ENCODE results near the gene TENM4.
A peak's percentile ranks its signal among the peaks of the same experiment; 100 is the strongest.

Gene TENM4

DNA sequence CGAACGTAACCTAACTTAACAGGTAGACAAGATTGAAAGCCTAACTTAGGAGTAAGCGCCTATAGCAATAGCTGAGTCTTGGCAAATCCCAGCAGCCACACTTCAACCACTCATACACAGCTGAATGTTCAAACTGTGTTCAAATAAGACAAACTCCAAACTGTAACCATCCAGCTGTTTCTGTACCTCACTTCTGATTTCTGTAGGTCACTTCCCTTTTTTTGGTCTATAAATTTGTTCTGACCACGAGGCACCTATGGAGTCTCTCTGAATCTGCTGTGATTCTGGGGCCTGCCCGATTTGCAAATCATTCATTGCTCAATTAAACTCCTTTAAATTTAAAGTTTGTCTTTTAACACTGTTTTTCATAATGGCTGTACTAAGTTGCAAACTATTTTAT, 8.2 kb upstream of the TENM4 start:
- DNase-seq = no peak

DNA sequence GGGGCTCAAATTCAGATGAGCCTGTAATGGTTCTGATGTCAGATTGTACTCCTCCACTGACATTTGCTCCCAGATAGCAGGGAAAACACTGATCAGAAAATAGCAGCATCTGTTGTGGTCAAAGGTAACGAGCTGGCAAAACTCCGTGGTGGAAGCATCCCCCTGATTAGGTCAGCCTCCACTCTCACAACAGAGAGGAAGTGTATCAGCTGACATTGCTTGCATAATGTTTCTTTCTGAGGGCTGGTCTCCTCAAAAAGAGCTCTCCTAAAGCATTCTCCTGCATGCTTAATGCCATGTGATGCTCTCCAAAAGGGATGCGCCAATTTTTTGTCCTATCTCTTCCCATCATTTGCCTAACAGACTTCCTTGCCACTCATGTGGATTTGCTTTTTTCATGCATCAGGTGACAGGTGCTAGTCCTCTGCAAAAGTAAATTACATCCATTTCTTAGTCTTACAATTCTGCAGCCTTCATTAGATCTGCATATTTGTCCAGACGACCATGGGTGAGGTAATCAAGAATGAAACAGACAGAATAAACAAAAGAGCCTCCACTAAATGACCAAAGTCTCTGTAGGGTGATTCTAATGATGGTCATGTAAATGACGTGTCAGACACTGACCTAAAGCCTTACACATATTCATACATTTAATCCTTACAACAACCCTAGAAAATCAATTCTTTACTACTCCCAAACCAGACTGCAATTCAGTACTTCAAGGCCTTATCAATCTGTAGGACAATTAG, 6.4 kb upstream of the TENM4 start:
- DNase-seq = no peak

DNA sequence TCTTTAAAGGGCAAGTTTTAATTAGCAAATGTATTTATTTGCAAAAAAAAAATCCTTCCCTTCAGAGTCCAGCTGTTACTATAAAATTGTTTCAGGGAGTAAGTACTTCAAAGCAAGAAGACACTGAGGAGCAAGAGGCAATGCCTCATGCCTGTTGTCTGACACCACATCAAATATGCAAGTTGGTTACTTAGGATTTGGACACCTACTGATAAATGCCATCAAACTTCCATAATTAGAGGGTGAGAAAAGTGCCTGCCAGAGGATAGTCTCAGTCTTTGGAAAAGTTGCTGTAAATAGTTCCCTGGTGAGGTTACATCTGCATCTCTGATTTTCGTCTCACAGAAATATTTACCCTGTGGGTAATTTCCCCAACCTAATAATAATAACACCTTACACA, 4.1 kb upstream of the TENM4 start:
- DNase-seq = no peak

DNA sequence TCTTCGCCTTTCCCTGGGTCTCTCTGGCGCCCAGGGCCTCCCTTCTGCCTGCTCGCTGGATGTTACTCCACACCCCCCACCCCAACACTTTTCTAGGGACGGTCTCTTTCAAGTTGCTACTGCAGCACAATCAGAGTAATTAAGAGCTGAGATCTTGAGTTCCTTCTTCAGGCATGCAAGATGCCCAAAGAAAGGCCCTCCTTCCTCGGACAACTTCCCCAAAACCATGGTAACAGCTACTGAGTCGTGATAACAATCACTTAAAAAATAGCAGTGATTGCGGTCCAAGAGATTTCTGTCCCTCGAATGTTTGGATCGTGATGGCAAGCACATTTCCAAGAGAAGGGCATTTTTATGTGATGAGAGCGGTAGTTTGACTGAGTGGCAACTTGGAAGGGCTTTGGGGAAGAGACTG, 638 bp upstream of the TENM4 start:
- DNase-seq = peak in 3 of 56 donors; percentile 12 to 37 (median 25)

DNA sequence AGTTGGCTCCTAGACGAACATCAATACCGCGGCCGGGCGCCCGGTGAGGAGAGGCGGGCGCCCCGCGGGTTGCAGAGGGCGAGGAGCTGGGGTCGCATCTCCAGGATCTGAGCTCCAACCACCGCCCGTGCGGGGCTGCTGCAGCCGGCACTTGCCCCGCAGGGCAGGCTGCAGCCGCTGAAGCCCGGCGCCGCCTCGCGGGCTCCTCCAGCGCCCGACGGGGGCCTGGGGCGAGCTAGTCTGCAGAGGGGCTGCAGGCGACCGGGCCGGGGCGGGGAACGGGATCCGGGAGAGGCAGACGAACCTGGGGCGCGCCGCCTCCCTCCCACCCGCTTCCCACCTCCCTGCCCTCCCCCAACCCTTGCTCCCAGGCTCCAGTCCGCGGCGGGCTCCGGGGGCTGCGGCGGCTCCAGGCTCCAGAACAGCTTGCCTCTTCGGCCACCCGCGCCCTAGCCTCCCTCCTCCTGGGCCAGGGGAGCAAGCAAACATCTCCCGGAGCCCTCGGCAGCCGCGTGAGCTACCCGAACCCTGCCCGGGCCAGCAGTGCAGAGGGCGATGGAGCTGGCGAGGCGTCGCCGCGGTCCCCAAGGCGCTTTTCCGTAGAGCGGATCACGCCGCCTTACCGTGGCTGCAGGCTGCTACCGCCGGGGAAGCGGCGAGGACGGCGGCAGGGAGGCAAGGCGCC, 802 bp downstream of the TENM4 start:
- peak in 32 of 56 donors; percentile 28 to 74 (median 53) for DNase-seq

DNA sequence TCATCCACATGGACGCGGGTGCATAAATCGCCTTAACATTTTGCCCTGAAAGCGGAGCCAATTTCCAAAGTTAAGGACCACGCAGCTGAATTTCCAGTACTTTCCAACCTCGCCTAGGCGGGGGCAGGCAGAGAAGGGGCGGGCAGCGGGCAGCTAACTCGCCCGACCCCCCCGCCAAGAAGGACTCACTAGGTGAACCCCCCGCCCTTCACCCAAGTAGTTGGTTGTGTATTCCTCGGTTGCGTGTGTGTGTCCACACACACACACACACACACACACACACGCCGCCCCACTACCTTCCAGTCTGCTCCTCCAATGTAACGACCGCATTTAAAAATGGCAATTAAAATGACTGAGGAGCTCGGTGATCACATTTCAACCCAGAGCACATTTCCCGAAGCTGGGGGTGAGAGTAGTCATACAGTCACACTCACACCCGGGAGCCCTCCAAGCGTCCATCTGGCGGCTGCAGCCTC, 1.4 kb downstream of the TENM4 start:
- DNase-seq = peak in 4 of 56 donors; percentile 11 to 41 (median 23)

DNA sequence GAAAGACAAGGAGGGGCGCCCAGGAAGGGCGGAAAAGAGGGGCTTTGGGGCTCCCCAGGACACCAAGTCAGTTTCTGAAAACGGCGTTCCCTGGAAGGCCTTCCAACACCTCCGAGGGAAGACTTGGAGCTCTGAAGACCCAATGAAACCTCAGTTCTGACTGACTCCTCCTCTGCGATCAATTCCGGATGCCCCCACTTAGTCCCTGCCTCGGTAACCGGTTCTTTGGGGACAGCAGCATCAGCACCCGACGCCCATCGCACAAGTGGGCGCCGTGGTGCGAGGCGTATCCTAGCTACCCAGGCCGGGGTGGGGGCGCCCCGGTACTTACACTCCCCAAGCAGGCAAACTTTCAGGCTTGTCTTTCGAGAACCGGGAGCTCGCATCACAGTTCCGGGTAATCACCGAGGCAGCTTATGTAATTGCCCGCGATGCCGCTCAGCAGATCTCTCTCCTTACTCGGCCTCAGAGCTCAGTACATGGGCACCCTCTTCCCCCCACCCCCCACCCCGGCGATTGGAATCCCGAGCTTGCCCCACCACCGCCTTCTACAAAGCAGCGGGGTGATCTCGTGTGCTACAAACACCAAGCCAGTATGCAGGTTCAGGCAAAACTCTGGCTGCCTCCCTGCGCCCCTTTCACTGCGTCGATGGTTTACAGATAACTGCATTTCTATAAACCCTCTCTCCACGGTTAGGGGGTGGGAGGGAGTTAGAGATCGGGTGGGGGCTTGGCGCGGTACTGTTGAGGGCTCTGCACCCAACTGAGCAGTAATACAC, 2.0 kb downstream of the TENM4 start:
- peak in 32 of 56 donors; percentile 19 to 80 (median 43) for DNase-seq

DNA sequence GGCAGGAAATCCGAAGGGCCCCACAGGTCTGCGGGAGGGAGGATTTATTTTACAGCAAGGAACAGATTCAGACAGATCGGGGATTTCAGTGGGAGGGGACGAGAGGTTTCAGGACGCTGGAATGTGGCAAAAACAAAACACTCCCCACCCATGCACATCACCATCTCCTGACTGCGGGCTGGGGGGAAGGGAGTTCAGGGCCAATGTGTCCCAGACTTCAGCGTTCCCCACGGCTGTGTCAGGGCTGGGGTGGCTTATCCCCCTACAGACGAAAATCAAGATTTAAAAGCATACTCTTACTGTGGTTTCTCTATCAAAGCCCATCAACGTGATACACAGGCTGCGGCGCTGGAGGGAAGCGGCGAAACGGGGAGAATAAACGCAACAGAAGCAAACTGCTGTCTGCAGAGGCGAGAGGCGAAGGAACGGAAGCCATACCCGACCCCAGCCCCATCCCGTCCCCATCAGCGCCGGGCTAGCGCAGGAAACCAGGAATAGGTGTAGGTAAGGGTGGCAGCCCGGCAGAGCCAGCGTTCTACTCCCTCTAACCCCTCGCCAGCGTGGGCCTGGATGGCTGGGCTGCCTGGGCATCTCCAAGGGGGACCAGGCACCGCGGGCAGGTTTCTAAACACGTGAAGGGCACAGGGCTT, 2.7 kb downstream of the TENM4 start:
- peak in 11 of 56 donors; percentile 22 to 56 (median 45) for DNase-seq

DNA sequence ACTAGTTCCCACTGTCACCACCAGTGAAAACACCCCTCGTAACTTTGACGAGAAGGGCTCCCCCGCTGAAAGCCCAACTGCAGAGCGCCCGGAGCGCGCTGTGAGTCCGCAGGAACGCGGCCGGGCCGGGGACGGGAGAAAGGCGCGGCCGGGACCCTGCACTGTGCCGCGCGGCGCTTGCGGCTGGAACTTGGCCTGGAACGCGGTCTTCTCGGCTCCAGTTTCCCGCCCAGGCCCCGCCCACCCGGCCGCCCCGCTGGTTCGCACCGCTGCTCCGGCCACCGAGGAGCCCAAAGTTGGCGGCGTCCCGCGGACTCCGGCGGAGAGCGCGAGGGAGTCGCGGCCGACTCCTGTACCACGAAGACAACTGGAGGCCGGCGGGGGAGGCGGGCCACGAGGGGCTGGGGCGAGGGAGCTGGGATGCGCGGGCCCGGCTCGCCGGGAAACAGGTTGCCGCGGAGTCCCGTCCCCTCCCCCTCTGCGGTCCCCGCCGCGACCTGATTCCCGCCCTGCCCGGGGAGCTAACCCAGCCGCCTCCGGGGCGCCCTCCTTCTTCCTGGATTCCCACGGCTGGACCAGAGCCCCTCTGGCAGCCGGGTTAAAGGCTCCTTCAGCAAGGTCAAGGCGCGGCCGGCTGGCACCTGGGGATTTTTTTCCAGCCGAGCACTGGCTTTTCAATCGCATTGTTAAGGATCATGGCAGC, 3.4 kb downstream of the TENM4 start:
- peak in 14 of 56 donors; percentile 9 to 66 (median 46) for DNase-seq

DNA sequence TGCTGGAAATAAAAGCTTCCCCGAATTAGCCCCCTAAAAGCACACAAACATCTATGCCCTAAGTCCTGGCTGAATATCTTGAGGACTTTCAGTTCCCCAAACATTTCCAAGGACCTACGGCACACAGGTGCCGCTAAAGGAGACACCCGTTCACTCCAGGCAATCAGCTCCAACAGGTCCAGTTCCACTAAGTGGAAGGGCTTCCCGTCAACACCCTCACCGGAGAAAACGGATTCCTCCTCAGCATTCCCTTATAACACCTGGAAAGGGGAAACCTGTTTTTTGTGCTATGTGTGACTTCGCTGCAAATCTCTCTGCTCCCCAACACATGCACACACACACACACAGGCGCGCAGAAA, 3.9 kb downstream of the TENM4 start:
- DNase-seq = no peak

DNA sequence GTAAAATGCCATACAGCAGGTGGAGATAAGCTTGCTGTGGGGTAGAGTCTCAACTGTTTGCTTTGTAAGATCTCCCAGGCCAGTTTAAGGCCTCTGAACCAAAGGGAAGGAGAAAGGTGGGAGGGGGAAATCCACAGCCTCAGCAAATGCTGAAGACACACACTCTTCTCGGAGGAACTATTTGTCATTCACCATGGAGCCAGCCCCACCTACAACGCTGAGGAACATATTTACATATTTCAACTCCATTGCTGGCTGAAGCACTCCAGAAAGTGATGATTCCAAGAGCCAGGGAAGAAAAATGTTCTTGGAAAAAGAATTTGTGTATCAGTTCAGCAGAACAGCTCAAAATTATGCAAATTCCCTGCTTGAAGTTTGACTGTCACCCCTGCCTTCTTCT, 6.5 kb downstream of the TENM4 start:
- DNase-seq = peak in 5 of 56 donors; percentile 15 to 40 (median 22)

DNA sequence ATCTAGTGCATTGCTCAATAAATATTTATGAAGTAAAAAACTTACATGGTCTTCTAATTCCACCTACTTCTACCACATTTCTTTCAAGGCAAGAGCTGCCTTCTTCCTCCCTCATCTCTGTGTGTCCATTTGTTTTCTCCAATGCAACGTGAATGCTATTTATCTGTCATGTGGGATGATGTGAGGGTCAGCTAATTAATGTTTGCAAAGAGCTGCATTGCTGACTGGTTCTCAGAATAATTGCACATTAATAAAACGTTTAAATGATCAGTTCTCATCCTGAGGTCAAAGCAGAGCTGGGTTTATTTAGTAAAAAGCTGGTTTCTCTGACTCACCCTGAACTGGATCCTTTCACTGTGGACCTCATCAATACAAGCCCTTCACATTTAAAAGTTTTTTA, 8.7 kb downstream of the TENM4 start:
- no peak for DNase-seq

DNA sequence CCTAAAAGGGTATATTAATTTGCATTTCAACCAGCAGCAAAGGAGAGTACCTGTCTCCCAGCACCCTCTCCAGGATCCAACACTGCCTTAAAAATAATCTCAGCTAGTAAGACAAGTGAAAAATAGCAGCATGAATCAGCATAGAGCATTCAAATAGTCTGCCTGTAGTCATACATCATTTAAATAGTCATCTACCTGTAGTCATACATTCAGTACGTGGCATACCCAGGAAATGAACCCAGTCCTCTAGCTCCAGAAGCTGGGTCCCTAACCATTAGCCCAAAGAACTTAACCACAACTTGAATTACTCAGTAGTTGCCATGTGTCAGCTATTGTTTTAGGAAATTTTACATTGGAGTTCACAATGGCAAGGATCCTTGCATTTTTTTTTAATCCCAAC, 9.3 kb downstream of the TENM4 start:
- DNase-seq = no peak

DNA sequence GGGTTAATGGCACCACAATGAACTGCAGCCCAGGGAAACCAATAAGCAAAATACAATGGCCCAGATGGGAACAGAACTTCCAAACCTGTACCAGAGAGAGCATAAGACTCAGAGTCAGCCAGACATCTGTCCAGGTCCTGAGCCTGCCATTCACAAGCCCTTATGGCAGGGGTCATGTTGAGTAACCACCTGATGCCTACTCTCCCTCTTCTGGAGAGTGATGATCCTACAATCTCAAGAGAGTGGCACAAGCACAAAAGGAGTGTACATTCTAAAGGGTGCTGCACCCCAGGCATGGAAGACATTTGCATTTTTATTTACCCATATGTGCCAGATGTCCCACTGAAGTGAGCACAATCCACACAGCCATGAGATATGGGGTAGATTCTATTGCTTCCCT, 10.6 kb downstream of the TENM4 start:
- no peak for DNase-seq

DNA sequence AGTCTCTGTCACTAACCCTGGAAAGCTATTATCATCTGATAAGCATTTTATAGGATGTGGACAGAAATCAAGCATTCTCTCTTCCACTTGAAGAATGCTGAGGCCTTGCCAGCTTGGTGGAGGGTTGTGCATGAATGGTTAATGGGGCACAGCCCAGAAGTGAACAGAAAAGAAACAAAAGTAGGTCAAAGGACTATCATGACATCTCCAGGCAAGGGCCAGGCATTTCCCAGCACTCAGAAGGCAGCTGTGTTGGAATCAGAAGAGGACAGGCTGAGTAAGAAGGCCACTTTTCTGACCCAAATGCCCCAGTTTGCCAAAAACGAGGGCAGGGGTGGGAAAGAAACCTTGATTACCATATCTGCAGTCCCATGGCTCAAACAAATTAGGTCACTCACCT, 12.4 kb downstream of the TENM4 start:
- peak in 1 of 56 donors; percentile 17 for DNase-seq

DNA sequence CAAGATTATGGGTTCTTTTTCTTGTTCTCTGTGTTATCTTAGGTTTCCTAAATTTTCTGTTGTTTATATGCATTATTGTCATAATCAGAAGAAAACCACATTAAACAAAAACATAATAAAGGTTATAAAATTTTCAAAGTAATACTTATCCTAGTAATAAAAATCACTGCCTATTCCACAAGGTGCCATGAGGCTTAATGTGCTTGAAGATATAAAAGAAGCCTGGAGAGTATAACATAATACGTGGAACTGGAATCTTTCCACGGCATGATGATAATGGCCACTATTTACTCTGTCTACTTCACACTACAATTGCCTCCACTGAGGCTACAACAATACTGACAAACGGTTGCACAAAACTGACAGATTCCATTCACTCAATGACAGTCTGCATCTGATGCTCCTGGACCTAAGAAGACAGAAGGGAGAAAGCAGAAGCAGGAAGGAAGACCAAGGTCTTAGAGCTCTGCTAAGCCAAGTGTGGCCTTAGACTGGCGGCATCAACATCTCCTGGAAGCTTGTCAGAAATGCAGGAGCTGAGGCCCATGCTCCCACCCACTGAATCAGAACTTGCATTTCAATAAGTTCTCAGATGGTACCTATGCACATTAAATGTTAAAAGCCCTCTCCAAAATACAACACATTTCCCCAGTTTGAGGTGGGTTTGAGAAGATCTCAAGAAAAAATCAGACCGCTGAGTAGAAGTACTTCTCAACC, 13.1 kb downstream of the TENM4 start:
- DNase-seq = no peak

DNA sequence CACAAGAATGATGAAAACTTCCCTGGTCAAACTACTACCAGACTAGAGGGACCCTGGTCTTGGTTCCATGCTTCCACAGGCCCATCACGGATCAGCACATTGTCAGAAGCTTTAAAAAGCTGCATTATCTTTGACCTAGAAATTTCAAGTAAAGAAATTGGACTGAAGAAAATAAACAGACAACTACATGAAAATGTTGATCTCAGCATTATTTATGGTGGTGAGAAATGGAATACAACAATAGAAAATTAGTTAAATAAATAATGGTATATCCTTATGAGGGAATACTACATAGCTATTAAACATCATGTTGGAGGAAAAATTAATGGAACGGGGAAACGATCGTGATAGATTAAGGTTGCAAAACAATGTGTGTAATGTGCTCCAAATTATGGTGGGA, 13.7 kb downstream of the TENM4 start:
- no peak for DNase-seq

DNA sequence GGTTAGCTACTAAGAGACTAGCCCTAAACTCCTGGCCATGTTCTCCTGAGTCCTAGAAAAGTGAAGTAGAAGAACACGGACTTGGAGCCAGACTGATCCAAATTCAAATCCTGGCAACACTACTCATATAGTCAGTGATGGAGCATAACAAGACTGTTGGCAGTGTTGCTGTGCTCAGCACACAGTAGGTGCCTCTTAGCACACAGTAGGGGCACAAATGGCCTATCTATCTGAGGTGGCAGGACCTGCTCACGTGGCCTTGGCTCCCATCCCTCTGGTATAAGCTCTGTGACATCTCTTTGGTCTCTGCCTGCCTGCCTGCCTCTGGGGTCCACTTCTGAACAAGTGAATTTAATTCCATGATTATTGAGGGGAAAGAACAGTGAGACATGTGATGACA, 15.4 kb downstream of the TENM4 start:
- no peak for DNase-seq

DNA sequence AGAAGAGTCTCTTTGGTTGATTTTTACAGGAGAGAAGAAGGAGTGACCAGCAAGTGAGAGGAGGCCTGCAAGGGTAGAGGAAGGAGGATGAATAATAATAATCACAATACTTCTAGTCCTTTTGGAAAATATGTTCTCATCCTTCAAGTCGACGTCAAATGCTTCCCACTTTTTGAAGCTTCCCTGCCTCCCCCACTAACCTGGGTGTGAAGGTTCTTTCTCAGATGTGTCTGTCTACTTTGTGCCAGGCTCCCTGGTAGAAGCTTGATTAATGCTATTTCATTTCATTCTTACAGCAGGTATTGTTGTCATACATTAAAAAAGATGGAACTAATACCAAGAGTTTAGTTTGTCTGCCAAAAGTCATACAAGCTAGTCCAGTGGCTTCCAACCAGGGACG, 17.1 kb downstream of the TENM4 start:
- peak in 7 of 56 donors; percentile 14 to 53 (median 24) for DNase-seq

DNA sequence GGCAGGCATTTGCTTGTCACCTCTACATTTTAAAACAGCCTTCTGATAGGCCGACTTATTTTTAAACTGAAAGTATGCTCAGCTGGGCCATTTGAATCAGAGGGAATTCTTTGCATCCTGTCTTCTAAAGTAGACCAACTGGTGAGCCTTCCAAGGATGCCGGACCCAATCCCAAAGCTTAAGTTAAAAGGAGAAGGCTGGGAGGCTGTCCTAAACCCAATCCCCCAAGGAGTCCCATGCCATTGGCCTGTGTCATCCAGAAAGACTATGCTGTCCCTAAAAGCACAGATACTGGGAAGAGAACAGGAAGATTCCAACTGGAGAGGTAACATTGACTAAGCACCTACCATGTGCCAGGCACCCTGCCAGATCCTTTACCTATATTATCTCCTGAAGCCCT, 18.0 kb downstream of the TENM4 start:
- DNase-seq = no peak

All from nucleus accumbens (tissue), 56 donors.